Non-pigmented ciliary epithelial cell (primary cell): ENCODE measurements around the gene SLC25A38.
"Not testable (repeated sequence)": the region's sequence is repeated elsewhere in the genome, so short reads cannot be mapped to it uniquely, and the experiment has no call there.

Experiments
- DNase-seq: peaks from one replicate; pipeline ENCODE4 v3.0.0-alpha.2; 2010; ENCODE audit warnings: low read depth

SLC25A38 gene, protein sequence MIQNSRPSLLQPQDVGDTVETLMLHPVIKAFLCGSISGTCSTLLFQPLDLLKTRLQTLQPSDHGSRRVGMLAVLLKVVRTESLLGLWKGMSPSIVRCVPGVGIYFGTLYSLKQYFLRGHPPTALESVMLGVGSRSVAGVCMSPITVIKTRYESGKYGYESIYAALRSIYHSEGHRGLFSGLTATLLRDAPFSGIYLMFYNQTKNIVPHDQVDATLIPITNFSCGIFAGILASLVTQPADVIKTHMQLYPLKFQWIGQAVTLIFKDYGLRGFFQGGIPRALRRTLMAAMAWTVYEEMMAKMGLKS

GRCh38 chr3:39383045-39383880 lies at the start of gene SLC25A38:
Gene SLC25A38 (plus strand): TSS chr3:39383370. CDS start chr3:39383725, 355 bp downstream.
- DNase-seq: peak; percentile 51

DNA sequence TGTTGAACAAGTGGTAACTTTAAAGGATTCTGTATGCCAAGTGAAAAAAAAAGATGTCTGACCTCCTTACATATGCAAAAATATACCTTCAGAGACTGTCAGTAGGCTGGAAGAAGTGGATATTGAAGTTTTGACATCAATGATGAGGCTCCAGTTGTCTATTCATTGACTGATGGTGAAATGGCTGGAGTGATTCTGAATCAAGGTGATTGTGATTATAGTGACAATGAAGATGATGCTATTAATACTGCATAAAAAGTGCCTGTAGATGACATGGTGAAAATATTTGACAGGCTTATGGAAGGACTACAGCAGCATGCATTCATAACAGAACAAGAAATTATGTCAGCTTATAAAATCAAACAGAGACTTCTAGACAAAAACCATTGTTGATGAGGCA lies 49.6 kb upstream of the SLC25A38 start:
- DNase-seq: no peak

- DNase-seq: no peak
Observed at GRCh38 chr3:39334205-39334604, 49.0 kb upstream of the SLC25A38 start.

GRCh38 chr3:39338201-39338600 lies 45.0 kb upstream of the SLC25A38 start:
- no peak for DNase-seq

DNA sequence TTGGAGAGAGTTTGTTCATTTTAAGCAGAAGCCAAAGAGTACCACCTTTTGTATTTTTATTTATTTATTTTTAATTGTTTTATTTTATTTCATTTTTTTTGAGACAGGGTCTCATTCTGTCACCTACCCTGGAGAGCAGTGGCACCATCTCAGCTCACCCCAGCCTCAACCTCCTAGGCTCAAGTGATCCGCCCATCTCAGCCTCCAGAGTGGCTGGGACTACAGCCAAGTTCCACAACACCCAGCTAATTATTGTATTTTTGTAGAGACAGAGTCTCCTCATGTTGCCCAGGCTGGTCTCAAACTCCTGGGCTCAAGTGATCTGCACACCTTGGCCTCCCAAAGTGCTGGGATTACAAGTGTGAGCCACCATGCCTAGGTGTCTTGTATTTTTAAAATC lies 44.1 kb upstream of the SLC25A38 start:
- DNase-seq: no peak

DNA sequence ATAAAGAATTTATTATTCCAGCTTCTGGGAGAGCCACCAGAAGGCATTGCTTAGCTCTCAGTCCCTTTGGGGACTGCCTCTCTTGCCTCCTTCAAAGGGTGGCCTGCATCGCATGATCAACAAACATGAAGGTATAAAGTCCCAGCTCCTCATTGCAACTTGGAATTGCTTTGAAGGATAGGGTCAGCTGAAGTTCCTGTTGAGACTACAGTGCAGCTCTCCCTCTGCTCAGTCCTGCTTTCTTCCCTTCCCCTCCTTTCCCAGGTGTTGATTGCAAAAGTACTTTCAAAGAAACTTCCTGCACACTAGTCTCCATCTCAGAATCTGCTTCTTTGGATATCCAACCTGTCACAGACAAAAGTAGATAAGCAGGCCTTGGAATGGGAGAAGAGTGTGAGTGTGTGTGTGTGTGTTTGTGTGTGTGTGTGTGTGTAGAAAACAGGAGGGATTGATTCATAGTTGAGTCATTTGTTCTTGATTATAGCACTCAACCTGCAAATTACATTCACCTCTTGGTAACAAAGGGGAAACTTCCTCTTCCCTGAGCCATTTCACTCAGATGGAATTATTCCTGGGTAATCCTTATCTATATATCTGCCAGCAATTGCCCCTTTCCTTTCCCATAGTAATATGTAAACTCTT lies 40.0 kb upstream of the SLC25A38 start:
- no peak for DNase-seq

DNA sequence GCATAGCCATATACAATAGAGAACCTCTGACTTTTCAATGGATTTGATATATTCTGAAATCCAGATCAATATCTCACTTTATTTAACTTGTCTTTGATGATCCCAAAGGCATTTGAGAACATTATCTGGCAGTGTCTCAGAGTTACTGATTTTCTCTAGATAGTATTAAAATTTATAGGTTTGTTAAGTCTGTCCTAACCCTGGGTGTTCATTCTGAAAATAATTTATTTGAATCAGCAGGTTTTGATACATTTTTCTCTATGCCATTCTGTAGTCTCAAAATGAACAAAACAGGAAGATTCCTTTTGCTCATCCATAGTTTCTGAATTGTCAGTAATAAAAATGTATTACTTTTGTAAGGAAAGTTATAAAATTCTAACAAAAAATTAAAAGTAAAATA lies 39.4 kb upstream of the SLC25A38 start:
- DNase-seq: no peak

- DNase-seq: no peak
Observed at GRCh38 chr3:39344746-39345344, 38.3 kb upstream of the SLC25A38 start.

- DNase-seq: no peak
Observed at GRCh38 chr3:39346785-39347585, 36.2 kb upstream of the SLC25A38 start.

- DNase-seq: no peak
Observed at GRCh38 chr3:39347586-39347876, 35.6 kb upstream of the SLC25A38 start.

GRCh38 chr3:39349080-39349479 lies 34.1 kb upstream of the SLC25A38 start:
- DNase-seq: no peak

DNA sequence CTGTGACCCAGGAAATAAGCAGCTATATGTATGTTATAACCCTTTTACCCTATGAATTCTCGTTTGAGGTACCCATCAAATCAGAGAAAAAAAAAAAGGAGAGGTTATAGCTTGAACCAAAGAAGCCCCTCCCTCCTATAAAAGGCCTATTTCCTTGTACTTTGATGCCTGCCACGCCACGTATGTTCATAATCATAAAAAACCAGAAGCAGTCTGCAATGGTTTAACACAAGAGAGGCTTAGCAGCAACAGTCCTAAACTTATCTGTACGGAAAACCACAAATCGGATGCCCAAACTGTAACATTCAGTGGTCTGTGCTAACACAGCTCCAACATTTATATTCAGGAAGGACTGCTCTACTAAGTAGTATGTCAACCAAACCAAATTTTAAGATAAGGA lies 32.5 kb upstream of the SLC25A38 start:
- DNase-seq: no peak

DNA sequence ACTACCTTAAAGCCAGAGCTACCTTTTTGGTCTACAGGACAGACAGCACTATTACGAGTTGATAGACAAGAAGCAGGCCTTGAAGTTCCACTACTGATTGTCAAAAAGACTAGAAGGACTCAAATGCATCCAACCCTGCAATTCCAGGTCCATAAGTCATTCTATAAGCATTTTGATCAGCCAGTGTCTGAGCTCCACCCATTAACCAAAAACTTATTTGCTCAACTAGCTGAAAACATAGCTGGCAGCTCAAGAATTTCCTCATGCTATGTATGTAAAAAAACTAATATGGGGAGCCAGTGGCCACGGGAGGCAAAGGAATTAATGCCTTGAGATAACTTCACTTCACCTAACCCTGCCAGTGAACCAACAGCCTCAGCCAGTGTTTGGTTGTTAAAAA lies 32.0 kb upstream of the SLC25A38 start:
- DNase-seq: not testable (repeated sequence)

DNA sequence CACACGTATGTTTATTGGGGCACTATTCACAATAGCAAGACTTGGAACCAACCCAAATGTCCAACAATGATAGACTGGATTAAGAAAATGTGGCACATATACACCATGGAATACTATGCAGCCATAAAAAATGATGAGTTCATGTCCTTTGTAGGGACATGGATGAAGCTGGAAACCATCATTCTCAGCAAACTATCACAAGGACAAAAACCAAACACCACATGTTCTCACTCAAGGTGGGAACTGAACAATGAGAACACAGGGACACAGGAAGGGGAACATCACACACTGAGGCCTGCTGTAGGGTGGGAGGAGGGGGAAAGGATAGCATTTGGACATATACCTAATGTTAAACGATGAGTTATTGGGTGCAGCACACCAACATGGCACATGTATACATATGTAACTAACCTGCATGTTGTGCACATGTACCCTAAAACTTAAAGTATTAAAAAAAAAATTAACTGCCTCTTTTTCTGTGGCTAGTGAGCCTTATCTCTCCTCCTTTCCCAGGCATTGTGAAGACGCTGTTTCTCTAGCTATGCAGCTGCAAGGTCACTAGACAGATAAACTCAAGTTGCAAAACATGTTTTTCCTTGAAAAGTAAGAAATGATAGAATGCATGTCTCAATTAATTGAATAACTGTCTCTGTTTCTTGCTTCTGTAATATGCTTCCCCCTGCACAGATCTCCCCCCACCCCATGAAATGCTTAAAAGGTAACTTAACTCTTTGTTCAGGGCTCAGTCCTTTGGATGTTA lies 29.8 kb upstream of the SLC25A38 start:
- DNase-seq: not testable (repeated sequence)

- DNase-seq: no peak
Observed at GRCh38 chr3:39358333-39358732, 24.8 kb upstream of the SLC25A38 start.

- DNase-seq: no peak
Observed at GRCh38 chr3:39361252-39361927, 21.8 kb upstream of the SLC25A38 start.

- no peak for DNase-seq
Observed at GRCh38 chr3:39362192-39362591, 21.0 kb upstream of the SLC25A38 start.

DNA sequence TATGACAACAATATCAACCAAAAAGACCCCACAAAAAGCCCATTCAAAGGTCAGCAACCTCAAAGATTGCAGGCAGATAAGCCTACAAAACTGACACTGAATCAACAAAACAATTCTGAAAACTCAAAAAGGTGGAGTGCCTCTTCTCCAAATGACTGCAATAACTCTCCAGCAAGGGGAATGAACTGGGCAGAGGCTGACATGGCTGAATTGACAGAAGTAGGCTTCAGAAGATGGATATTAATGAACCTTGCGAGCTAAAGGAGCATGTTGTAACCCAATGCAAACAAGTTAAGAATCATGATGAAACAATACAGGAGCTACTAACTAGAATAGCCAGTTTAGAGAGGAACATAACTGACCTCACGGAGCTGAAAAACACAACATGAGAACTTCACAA lies 20.4 kb upstream of the SLC25A38 start:
- DNase-seq: no peak

DNA sequence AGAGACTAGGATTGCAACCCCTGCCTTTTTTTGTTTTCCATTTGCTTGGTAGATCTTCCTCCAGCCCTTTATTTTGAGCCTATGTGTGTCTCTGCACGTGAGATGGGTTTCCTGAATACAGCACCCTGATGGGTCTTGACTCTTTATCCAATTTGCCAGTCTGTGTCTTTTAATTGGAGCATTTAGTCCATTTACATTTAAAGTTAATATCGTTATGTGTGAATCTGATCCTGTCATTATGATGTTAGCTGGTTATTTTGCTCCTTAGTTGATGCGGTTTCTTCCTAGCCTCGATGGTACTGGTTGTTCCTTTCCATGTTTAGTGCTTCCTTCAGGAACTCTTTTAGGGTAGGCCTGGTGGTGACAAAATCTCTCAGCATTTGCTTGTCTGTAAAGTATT lies 12.7 kb upstream of the SLC25A38 start:
- DNase-seq: not testable (repeated sequence)

DNA sequence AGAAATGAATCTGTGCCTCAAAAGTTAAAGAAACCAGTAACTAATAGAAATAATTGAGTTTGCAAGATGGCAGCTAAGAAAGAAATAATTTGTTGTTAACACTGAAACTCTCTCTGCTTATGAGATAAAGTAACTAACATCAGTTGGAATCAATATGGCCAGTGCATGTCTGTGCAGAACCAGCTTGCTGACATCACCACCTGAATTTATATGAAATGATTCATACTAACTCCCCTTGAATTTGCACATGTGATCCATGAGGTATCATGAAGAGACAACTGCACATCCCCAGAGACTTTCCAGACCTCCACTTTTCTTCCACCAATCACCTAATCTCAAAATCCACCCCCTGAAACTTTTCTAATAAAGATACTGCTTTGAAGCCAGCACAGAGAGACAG lies 10.3 kb upstream of the SLC25A38 start:
- no peak for DNase-seq
